Left ventricle myocardium inferior (tissue), 1 donor: ENCODE measurements around the gene PASK. TPM values are rescaled to one million over a fixed set of nuclear protein-coding genes. Genes with fewer than 3 reads are reported as not detected.

Experiments
- DNase-seq: peaks from one replicate; pipeline ENCODE4 v3.0.0-alpha.2; 2020
- H3K27ac ChIP-seq: fragments of 200-600 bp; replicated peaks from 2 replicates; pipeline ENCODE4 v1.8.0; 2021
- H3K27me3 ChIP-seq: fragments of 200-600 bp; 2 replicates; pipeline ENCODE4 v1.8.0; 2021; ENCODE audit warnings: low read depth
- H3K36me3 ChIP-seq: fragments of 200-600 bp; 2 replicates; pipeline ENCODE4 v1.8.0; 2021
- H3K4me1 ChIP-seq: fragments of 200-600 bp; 2 replicates; pipeline ENCODE4 v1.8.0; 2021
- H3K4me3 ChIP-seq: fragments of 200-600 bp; 2 replicates; pipeline ENCODE4 v1.8.0; 2021; ENCODE audit warnings: mild to moderate bottlenecking, moderate library complexity
- H3K9me3 ChIP-seq: fragments of 200-600 bp; replicated peaks from 2 replicates; pipeline ENCODE4 v1.8.0; 2021
- intact Hi-C: fragments of 100-400 bp; cut with micrococcal nuclease; formaldehyde crosslinking; loops from one replicate; pipeline ENCODE4 v1.11.0; 2022
- total RNA-seq: library from RNA; stranded (reverse); fragmentation: NEBNext Ultra II Directional; extraction: Animal tissue kit (Norgen Biotek cat#: 25700); gene quantifications from one replicate; pipeline ENCODE4 v1.2.1, GENCODE V29; 2021
- TF ChIP-seq, protein P1 (sequence below): fragments of 200-600 bp; IDR thresholded peaks from 2 replicates; pipeline ENCODE4 v1.8.0; 2021; ENCODE audit warnings: antibody characterized with exemption, mild to moderate bottlenecking, borderline replicate concordance
- donor health status: DM: no; HTN: yes; CAD: no; lungs with severe emphysema.

PASK gene
- total RNA-seq, 1 donor from 2014 or later, result 3.4 TPM

- Histone ChIP-seq H3K4me3 (no peak overlapping the region), H3K36me3 (peaks cover 29% of the 10 kb centered on the region), H3K9me3 (no peaks in the 10 kb centered on the region), H3K27ac (no peak overlapping the region), H3K4me1 (peaks cover 10% of the 10 kb centered on the region), H3K27me3 (no peaks in the 10 kb centered on the region)
- TF ChIP-seq, protein P1, sequence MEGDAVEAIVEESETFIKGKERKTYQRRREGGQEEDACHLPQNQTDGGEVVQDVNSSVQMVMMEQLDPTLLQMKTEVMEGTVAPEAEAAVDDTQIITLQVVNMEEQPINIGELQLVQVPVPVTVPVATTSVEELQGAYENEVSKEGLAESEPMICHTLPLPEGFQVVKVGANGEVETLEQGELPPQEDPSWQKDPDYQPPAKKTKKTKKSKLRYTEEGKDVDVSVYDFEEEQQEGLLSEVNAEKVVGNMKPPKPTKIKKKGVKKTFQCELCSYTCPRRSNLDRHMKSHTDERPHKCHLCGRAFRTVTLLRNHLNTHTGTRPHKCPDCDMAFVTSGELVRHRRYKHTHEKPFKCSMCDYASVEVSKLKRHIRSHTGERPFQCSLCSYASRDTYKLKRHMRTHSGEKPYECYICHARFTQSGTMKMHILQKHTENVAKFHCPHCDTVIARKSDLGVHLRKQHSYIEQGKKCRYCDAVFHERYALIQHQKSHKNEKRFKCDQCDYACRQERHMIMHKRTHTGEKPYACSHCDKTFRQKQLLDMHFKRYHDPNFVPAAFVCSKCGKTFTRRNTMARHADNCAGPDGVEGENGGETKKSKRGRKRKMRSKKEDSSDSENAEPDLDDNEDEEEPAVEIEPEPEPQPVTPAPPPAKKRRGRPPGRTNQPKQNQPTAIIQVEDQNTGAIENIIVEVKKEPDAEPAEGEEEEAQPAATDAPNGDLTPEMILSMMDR, result no peak
- no peak for DNase-seq
- intact Hi-C loops, result no loop called here
Observed at GRCh38 chr2:241082341-241083090, 66.8 kb downstream of the PASK start.

DNA sequence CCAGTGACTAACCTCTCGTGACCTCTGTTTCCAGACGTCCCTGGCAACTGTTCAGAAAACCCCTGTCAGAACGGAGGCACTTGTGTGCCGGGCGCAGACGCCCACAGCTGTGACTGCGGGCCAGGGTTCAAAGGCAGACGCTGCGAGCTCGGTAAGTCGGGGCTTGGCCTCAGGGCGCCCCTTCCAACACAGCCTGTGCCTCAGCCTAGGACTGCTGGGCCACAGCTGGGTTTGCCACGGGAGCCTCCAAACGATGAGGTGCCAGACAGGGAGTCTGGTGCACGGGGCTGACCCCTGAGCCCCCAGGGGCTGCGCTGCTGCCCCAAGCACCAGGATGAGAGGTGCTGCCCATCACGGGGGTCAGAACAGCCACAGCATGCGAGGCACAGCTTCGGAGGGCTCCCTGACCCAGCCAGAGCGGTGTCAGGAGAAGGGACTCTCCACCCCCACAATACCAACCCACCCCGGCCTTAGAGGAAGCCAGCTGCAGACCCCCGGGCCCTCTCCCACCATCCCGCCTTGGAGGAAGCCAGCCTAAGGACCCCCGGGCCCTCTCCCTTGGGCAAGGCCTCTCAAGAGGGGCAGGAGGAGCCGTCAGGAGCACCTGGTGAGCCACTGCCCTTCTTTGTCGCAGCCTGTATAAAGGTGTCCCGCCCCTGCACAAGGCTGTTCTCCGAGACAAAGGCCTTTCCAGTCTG, 67.5 kb downstream of the PASK start:
- intact Hi-C loops, result no loop called here
- H3K27me3 ChIP-seq, result no peaks in the 10 kb centered on the region
- H3K36me3 ChIP-seq, result peaks cover 22% of the 10 kb centered on the region
- peaks cover 10% of the 10 kb centered on the region for H3K4me1 ChIP-seq
- no peaks in the 10 kb centered on the region for H3K9me3 ChIP-seq
- TF ChIP-seq, protein P1, result no peak
- H3K4me3 ChIP-seq, result no peak overlapping the region
- no peak overlapping the region for H3K27ac ChIP-seq
- DNase-seq, result no peak

DNA sequence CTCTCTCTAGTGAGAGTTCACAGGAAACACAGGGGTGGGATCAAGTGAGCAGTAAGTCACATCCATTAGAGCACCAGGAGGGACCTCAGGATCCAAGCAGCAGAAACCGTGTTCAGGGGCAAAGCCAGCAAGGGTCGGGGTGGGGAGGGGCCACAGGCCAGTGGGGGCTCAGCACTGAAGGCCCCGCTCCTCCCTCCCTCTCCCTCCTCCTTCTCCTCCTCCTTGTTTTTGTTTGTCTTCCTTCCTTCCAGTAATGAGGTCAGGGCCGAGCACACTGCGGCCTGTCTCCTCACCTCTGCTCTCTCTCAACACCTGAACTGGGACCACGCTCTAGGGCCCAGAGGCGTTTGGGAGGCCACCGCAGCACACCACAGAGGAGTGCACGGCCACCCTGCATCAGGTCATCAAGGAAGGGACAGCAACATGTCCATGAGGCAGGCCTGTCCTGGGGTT, 68.1 kb downstream of the PASK start:
- Histone ChIP-seq H3K9me3 (no peaks in the 10 kb centered on the region), H3K4me1 (peaks cover 10% of the 10 kb centered on the region), H3K4me3 (no peak overlapping the region), H3K27me3 (no peaks in the 10 kb centered on the region), H3K27ac (no peak overlapping the region), H3K36me3 (peaks cover 16% of the 10 kb centered on the region)
- intact Hi-C loops, result no loop called here
- no peak for DNase-seq
- TF ChIP-seq, protein P1, result no peak

DNA sequence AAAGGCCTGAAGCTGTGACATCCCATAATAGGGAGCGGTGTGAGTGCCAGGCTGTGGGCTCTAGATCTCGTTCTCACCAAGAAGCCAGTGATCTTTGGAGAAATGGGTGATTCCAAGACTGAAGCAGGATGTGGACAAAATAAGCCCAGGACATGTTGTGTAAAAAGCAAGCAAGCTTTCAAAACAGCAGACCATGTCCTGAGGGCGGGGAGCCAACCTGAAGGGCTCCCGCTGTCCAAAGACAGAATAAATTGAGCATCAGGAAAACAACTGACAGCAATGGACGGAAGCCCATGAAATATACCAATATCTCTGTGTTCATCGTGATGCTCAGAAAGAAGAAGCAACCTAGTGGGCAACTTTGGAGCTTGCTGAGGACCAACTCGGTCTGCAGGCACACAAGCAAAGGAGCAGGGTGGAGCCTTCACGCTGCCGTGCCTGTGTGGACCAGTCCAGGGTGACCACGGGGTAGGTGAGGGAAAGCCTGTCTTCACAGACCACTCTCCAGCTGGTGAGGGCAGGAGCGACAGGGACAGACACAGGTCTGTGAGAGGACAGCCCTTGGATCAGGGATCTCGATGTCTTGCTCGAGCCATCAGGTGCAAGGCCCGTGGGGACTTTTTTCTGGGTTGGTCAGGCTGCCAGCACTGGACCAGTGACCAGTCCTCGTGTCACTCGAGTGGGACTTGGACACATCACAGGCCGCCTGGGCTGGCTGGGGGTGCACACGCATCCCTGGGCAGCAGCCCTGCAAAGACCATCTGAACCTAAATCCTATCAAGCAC, 68.7 kb downstream of the PASK start:
- H3K36me3 ChIP-seq, result peaks cover 15% of the 10 kb centered on the region
- no peaks in the 10 kb centered on the region for H3K9me3 ChIP-seq
- H3K4me3 ChIP-seq, result no peak overlapping the region
- DNase-seq, result no peak
- TF ChIP-seq, protein P1, result no peak
- no peaks in the 10 kb centered on the region for H3K27me3 ChIP-seq
- H3K27ac ChIP-seq, result no peak overlapping the region
- peaks cover 10% of the 10 kb centered on the region for H3K4me1 ChIP-seq
- intact Hi-C loops, result no loop called here

DNA sequence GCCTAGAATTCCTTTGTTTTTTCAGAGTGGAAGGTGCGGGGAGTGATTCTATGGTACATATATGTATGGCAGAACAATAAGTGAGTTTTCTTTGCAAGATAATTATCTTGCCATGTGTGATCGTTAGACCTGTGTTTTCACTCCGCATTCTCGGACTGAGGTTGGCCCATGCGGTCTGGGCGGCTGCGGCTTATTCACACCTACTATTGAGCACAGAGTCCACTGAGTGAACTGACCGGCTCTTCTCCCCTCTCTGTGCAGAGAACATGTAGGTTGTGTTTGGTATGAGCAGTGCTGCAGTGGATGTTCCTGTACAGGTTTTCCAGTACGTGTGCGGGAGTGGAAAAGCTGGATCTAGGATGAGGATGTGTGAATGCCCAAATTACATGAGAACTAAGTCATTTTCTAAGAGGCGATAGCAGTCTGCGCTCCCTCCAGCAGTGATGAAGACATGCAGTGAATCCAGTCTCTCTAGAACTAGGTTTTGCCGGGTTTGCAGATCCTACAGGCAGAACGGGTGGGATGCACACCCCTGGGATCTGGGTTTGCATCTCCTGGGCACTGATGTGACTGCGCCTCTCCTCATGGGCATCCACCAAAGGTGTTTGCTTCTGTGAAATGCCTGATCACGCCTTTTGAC, 74.3 kb downstream of the PASK start:
- Histone ChIP-seq H3K27me3 (no peaks in the 10 kb centered on the region), H3K9me3 (no peaks in the 10 kb centered on the region), H3K4me1 (no peaks in the 10 kb centered on the region), H3K4me3 (no peak overlapping the region), H3K27ac (no peak overlapping the region), H3K36me3 (peaks cover 58% of the 10 kb centered on the region)
- intact Hi-C loops, result no loop called here
- TF ChIP-seq, protein P1, result no peak
- no peak for DNase-seq
